Activated T-cell treated with anti-CD3 and anti-CD28 coated beads for 48 hours (primary cell): ENCODE measurements around the gene DMD.
"Not testable (repeated sequence)": the region's sequence is repeated elsewhere in the genome, so short reads cannot be mapped to it uniquely, and the experiment has no call there.

Source experiments
- DNase-seq: peaks from one replicate; pipeline ENCODE4 v3.0.0-alpha.2; 2020; ENCODE audit warnings: low read depth

Gene DMD

GRCh38 chrX:31516527-31516926 lies 1694.8 kb downstream of the DMD start:
- no peak for DNase-seq

- DNase-seq: no peak
Observed at GRCh38 chrX:31508338-31508737, 1703.0 kb downstream of the DMD start.

DNA sequence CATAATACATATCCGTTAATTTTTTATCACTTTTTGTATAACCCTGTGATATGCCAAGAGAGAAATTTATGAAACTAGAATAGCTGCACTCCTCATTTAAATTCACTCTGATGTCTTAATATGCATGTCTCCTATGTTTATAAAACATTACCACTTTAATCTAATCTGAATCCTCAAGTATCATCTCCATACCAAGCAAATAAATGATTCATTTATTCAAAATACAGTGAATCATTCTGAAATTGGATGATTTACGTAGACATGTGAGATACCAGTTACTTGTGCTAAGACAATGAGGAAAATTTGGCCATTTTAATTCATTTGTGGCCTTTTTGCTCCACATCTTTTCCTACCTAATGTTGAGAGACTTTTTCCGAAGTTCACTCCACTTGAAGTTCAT lies 1704.4 kb downstream of the DMD start:
- DNase-seq: no peak

DNA sequence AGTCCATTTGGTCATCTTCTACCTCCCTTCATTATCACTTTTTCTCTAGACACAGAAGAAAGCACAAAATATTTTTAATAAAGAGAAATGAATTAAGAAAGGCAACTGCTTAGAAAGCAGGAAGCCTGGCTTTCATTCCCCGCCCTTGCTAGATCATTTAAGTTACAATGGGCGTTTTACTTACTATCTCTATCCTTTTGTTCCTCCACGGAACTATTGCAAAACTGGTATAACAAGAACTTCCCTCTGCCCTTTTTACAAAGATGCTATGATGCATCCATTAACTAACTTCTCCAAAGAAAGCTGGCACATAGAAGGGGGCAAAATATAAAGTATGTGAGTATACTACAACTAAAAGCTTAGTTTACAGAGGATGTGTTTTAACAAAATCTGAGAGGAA lies 1705.0 kb downstream of the DMD start:
- DNase-seq: no peak

GRCh38 chrX:31500921-31501320 lies 1710.4 kb downstream of the DMD start:
- no peak for DNase-seq

- no peak for DNase-seq
Observed at GRCh38 chrX:31499109-31499508, 1712.2 kb downstream of the DMD start.

DNA sequence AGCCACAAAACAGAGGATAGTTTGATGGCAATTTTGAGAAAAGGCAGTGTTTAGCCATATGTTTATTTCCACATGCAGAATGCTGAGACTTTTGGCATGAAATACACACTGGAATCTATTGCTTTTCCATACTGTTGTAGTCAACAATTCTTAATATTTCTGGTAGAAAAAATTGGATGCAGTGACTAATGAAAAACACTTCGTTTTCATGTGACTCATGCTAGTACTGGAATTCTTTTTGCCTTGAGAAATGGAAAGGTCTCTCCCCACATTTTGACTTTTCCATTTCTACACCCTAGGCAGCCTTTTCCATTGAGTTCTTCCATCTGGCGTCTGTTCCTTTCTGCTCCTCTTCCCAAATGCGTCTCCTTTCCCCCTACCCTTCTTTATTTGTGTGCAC lies 1714.3 kb downstream of the DMD start:
- DNase-seq: no peak

- DNase-seq: no peak
Observed at GRCh38 chrX:31487951-31488350, 1723.4 kb downstream of the DMD start.

- no peak for DNase-seq
Observed at GRCh38 chrX:31483336-31483735, 1728.0 kb downstream of the DMD start.

GRCh38 chrX:31480696-31481095 lies 1730.7 kb downstream of the DMD start:
- DNase-seq: no peak

DNA sequence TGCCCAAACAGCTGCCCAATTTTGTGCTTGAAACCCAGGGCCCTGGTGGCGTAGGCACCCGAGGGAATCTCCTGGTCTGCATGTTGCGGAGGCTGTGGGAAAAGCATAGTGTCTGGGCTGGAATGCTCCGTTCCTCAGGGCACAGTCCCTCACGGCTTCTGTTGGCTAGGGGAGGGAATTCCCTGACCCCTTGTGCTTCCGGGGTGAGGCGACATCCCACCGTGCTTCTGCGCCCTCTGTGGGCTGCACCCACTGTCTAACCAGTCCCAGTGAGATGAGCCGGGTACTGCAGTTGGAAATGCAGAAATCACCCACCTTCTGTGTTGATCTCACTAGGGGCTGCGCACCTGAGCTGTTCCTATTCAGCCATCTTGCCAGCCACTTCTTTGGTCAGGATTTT lies 1740.1 kb downstream of the DMD start:
- DNase-seq: no peak

DNA sequence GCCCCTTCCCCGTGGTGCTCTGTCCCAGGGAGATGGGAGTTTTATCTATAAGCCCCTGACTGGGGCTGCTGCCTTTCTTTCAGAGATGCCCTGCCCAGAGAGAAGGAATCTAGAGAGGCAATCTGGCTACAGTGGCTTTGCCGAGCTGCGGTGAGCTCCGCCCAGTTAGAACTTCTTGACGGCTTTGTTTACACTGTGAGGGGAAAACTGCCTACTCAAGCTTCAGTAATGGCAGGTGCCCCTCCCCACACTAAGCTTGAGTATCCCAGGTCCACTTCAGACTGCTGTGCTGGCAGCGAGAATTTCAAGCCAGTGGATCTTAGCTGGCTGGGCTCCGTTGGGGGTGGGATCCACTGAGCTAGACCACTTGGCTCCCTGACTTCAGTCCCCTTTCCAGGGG lies 1740.6 kb downstream of the DMD start:
- DNase-seq: not testable (repeated sequence)

- no peak for DNase-seq
Observed at GRCh38 chrX:31464306-31464915, 1746.9 kb downstream of the DMD start.

DNA sequence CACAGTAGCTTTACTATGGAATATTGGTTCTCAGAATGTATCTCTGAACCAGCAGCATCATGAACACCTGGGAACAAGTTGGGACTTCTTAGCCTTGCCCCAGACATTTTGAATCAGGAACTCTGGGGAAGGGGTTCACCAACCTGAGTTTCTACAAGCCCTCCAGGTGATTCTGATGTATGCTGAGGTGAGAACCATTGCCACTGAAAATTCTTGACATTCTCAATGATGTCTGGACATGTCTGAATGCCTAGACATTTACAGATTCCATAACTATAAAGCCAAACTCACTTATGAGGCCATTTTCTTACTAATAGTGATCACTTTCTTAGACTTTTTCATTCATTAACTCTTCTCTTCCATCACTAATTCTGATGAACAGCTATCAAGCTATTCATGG lies 1750.1 kb downstream of the DMD start:
- no peak for DNase-seq

- no peak for DNase-seq
Observed at GRCh38 chrX:31459361-31459760, 1752.0 kb downstream of the DMD start.

GRCh38 chrX:31449965-31450364 lies 1761.4 kb downstream of the DMD start:
- DNase-seq: no peak

DNA sequence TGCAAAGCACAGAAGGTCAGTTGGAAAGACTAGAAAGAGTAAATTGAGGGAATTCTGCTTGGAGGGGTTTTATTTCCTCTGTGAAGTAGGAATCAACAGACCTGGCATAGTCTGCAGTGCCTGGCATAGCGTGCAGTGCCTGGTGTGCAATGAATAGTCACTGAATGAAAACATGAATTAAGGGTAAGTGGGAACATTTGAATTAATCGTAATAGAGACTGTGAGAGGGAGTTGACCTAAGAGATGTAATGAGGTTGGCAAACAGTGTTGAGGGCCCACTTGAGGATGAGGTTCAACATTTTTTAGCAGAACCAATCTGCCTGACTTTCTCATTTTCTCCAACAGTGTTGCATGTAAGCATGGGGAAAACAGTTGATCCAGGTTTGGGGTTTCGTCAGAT lies 1762.3 kb downstream of the DMD start:
- no peak for DNase-seq

DNA sequence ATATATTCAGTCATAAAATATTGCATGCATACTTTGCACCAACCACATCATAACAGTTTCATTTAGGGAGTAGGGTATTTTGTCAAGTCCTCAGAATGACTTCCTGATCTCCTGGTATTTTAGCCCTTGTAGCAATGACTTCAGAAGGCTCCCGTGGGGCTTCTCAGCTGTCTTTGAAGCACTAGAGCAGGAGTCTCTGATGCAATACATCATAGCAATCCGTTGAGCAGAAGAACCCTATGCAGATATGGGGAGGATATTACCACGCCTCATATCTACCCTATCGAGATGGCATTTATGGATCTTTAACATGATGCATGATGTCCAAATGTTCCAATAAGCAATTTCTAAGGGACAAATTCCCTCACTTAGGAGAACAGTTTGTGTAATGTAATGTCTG lies 1765.8 kb downstream of the DMD start:
- no peak for DNase-seq

DNA sequence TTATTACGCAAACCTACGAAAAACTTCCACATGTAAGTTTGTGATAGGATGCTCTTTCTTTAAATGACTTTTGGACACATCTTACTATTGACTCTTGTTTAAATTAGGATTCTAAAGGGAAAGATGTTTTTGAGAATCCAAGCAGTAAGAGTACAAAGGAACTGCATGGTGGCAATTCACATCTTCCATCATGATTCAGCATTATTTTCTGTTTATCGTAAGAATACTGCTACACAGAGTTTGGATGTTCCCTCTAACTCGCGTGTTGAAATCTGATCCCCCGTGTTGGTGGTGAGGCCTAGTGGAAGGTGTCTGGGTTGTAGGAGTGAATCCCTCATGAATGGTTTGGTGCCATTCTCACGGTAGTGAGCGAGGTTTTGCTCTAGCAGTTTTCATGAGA lies 1767.7 kb downstream of the DMD start:
- DNase-seq: no peak

DNA sequence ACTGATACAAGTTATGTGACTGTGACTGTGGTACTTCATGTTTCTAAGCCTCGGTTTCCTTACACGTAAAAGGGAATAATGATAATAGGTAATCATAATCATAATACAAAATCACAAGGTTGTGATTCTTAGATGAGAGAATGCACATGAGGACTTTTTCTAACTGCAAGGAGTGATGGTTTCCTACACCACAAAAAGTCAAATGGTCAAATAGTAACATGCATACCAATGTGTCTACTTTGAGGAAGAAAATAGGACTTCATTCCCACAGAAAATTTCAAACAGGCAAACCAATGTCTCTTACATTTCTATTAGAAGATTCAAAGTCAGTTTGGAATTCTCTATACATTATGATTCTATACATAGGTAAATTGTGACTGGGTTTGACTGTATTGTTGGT lies 1770.8 kb downstream of the DMD start:
- DNase-seq: no peak

DNA sequence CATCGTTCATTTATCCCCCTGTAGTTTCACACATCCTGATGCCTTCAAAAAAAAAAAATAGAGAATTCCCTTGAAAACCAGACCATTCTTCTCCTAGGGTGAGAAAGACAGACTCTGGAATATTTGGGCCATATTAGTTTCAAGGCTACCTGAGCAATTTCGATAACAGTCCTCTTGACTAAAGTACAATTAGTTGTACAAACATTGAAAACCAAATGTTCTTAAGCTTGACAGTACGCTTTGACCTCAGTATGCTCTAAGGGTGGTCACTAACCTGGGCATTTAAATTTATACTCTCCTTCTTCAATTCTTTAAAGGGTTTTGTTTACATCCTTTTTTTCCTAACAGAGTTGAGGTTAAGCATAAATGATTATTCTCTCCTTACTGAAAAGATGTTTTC lies 1774.9 kb downstream of the DMD start:
- no peak for DNase-seq

DNA sequence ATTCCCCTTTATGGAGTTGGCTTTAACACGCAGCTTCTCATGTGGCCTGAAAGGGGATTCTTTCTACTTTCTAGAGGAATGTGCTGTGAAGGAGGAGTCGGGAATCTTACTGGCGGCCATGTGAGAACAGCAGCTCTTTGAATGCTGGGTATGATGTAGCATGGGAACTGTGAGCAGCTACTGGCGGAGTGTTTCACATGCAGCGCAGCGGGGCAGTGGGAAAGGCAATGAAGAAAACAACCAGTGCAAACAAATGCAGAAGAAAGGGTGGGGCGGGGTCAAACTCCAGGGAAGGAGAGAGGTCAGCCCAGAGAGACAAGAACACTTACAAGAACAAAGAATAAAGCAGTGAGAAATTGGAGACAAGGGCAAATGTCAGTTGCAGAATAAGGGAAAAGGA lies 1775.8 kb downstream of the DMD start:
- DNase-seq: no peak

DNA sequence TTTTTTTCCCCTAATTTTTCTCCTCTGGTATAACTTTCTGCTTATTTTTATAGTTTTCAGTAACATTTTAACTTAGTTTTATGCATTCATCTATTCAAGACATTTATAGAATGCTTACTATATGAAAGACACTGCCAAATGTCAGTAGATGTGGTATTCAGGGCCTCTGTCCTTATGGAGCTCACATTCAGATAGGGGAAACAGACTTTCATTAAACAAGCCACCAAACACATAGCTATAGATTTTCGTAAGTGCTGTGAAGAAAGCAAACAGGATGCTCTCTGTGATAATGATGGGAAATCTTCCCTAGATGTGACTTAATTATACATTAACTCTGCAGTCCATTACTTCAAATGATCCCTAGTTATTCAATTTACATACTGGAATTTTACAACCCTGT lies 1777.5 kb downstream of the DMD start:
- no peak for DNase-seq

GRCh38 chrX:31429915-31430314 lies 1781.4 kb downstream of the DMD start:
- DNase-seq: no peak
